ENCODE data around the gene NAXD.
A peak's percentile ranks its signal among the peaks of the same experiment; 100 is the strongest.
"Not testable (repeated sequence)": the region's sequence is repeated elsewhere in the genome, so short reads cannot be mapped to it uniquely, and the experiment has no call there.

Gene NAXD

GRCh38 chr13:110629735-110630134 is 14.4 kb downstream of the NAXD start:
- DNase-seq = no peak

- DNase-seq = no peak
Observed at GRCh38 chr13:110630566-110631119, 15.3 kb downstream of the NAXD start.

- not testable (repeated sequence) for DNase-seq
Observed at GRCh38 chr13:110632255-110632654, 16.9 kb downstream of the NAXD start.

- DNase-seq = no peak
Observed at GRCh38 chr13:110633776-110634175, 18.4 kb downstream of the NAXD start.

- no peak for DNase-seq
Observed at GRCh38 chr13:110634558-110634957, 19.2 kb downstream of the NAXD start.

GRCh38 chr13:110635405-110636002 is 20.2 kb downstream of the NAXD start:
- DNase-seq = no peak

- no peak for DNase-seq
Observed at GRCh38 chr13:110636053-110636475, 20.7 kb downstream of the NAXD start.

- DNase-seq = no peak
Observed at GRCh38 chr13:110636701-110637201, 21.4 kb downstream of the NAXD start.

- no peak for DNase-seq
Observed at GRCh38 chr13:110637275-110637674, 21.9 kb downstream of the NAXD start.

GRCh38 chr13:110637747-110638146 is 22.4 kb downstream of the NAXD start:
- DNase-seq = no peak

- DNase-seq = no peak
Observed at GRCh38 chr13:110638257-110638656, 22.9 kb downstream of the NAXD start.

GRCh38 chr13:110638814-110639806 is 23.8 kb downstream of the NAXD start:
- DNase-seq = no peak

- DNase-seq = no peak
Observed at GRCh38 chr13:110639935-110640334, 24.6 kb downstream of the NAXD start.

- DNase-seq = no peak
Observed at GRCh38 chr13:110640591-110641029, 25.3 kb downstream of the NAXD start.

GRCh38 chr13:110641055-110642015 is 26.0 kb downstream of the NAXD start:
- no peak for DNase-seq

GRCh38 chr13:110642291-110642981 is 27.1 kb downstream of the NAXD start:
- no peak for DNase-seq

- no peak for DNase-seq
Observed at GRCh38 chr13:110643324-110643723, 28.0 kb downstream of the NAXD start.

- no peak for DNase-seq
Observed at GRCh38 chr13:110643768-110644421, 28.6 kb downstream of the NAXD start.

GRCh38 chr13:110644892-110645521 is 29.7 kb downstream of the NAXD start:
- DNase-seq = peak; percentile 73

GRCh38 chr13:110645750-110646149 is 30.4 kb downstream of the NAXD start:
- no peak for DNase-seq

All from right forelimb (tissue), 1 donor.